GM23248 (cell line): ENCODE measurements around the gene PCGF2.

Source experiments
- EZH2 ChIP-seq: fragments of 200-600 bp; sonication (generic); IDR thresholded peaks from 2 replicates; pipeline ENCODE4 v1.6.1; 2018; ENCODE audit warnings: antibody characterized with exemption, mild to moderate bottlenecking; ENCODE audit not compliant: insufficient read depth, poor library complexity, severe bottlenecking
- EZH2phosphoT487 ChIP-seq: fragments of 200-600 bp; sonication (generic); IDR thresholded peaks from 2 replicates; pipeline ENCODE4 v1.6.1; 2018; ENCODE audit warnings: antibody characterized with exemption, moderate library complexity, mild to moderate bottlenecking, low read depth; ENCODE audit not compliant: insufficient read depth

DNA sequence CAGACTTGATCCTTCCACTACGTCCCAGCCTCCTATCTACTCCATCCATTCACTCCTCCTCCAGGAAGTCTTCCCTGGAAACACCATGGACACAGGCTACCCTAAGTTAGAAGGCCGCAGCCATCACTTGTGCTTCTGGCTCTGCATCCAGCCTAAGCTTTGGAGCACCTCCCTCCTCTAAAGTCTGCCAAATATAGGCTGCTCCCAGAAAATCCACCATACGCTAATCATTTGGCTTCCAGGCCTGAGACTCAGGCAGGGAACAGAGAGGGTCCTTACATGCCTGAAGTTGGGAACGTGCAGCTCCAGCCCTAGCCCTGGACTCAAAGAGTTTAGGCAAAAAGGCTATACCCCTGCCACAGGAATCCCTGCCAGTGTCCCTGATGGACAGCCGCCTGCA lies 6.7 kb downstream of the PCGF2 start:
- TF ChIP-seq EZH2phosphoT487 = no peak
- no peak for TF ChIP-seq EZH2
